H1 (cell line): ENCODE measurements around the gene ETF1. TPM values are rescaled to one million over a fixed set of nuclear protein-coding genes. Genes with fewer than 3 reads are reported as not detected.
A peak's percentile ranks its signal among the peaks of the same experiment; 100 is the strongest.

ENCODE experiments used
- CTCF ChIA-PET: fragments of 300-600 bp; sonication (Branson Sonifier 250); formaldehyde crosslinking; loops from one replicate; lab custom pipeline; 2021; ENCODE audit not compliant: partially characterized antibody; lab: Charles Lee
- POLR2A ChIA-PET: fragments of 300-600 bp; sonication (Branson Sonifier 250); formaldehyde crosslinking; loops from one replicate; lab custom pipeline; 2021; ENCODE audit warnings: inconsistent platforms; ENCODE audit not compliant: partially characterized antibody; lab: Charles Lee
- DNase-seq, 2 experiments: peaks; one replicate each; pipeline versions ENCODE4 v3.0.0 to v3.0.0-alpha.2; 2010 to 2022; ENCODE audit warnings: low spot score in 2 of 2, low read depth in 1 of 2, mixed read lengths in 1 of 2
- FAIRE-seq: peaks from 2 replicates; lab custom pipeline; 2011; peaks lifted over from hg19 to GRCh38; lab: Jason Lieb, UNC
- H2AFZ ChIP-seq: 2 replicates; pipeline ENCODE4 v1.8.1; 2012; ENCODE audit warnings: low read length, inconsistent platforms
- H2AK5ac ChIP-seq: 2 replicates; pipeline ENCODE4 v1.6.1; 2013; ENCODE audit warnings: low read depth, low read length
- H2BK120ac ChIP-seq: replicated peaks from 2 replicates; pipeline ENCODE3; 2013; ENCODE audit warnings: low read depth, low read length, inconsistent platforms
- H2BK12ac ChIP-seq: 2 replicates; pipeline ENCODE4 v1.6.1; 2013; ENCODE audit warnings: low read depth, low read length
- H2BK15ac ChIP-seq: 2 replicates; pipeline ENCODE4 v1.6.1; 2013; ENCODE audit warnings: low read length
- H2BK20ac ChIP-seq: 2 replicates; pipeline ENCODE4 v1.6.1; 2013; ENCODE audit warnings: low read length
- H2BK5ac ChIP-seq: 2 replicates; pipeline ENCODE4 v1.6.1; 2013; ENCODE audit warnings: low read depth, low read length
- H3K14ac ChIP-seq: 2 replicates; pipeline ENCODE4 v1.6.1; 2013; ENCODE audit warnings: inconsistent platforms; ENCODE audit not compliant: insufficient read length
- H3K18ac ChIP-seq: 2 replicates; pipeline ENCODE4 v1.6.1; 2013; ENCODE audit warnings: low read length; ENCODE audit errors: extremely low read depth
- H3K23ac ChIP-seq: 2 replicates; pipeline ENCODE4 v1.6.1; 2013; ENCODE audit warnings: inconsistent platforms; ENCODE audit not compliant: insufficient read length
- H3K23me2 ChIP-seq: 2 replicates; pipeline ENCODE4 v1.6.1; 2013; ENCODE audit warnings: low read depth, low read length
- H3K27ac ChIP-seq: 2 replicates; pipeline ENCODE4 v1.6.1; 2011; ENCODE audit warnings: low read depth, low read length, inconsistent platforms
- H3K27me3 ChIP-seq, 4 experiments: replicated peaks in 1 of 4; 1 replicate in 1 of 4; 2 replicates in 3 of 4; pipeline versions ENCODE4 v1.6.1 to v1.8.1; 2011 to 2013; ENCODE audit warnings: low read length in 3 of 4, mild to moderate bottlenecking in 3 of 4, inconsistent platforms in 2 of 4, mixed read lengths in 2 of 4, moderate library complexity in 1 of 4; ENCODE audit not compliant: control insufficient read depth in 3 of 4, insufficient read depth in 3 of 4; ENCODE audit errors: extremely low read depth in 1 of 4
- H3K36me3 ChIP-seq, 4 experiments: 2 replicates each; pipeline versions ENCODE4 v1.6.1 to v1.8.1; 2011 to 2013; ENCODE audit warnings: mild to moderate bottlenecking in 4 of 4, low read length in 3 of 4, moderate library complexity in 2 of 4, control low read depth in 1 of 4, inconsistent platforms in 1 of 4; ENCODE audit not compliant: insufficient read depth in 4 of 4, control insufficient read depth in 2 of 4
- H3K4ac ChIP-seq: replicated peaks from 2 replicates; pipeline ENCODE3; 2013; ENCODE audit warnings: low read length, low read depth, mixed read lengths, inconsistent platforms; ENCODE audit not compliant: insufficient read length
- H3K4me1 ChIP-seq, 4 experiments: replicated peaks in 1 of 4; 1 replicate in 1 of 4; 2 replicates in 3 of 4; pipeline versions ENCODE4 v1.6.1 to v1.8.1; 2011 to 2013; ENCODE audit warnings: low read length in 3 of 4, inconsistent platforms in 2 of 4, mixed read lengths in 1 of 4; ENCODE audit not compliant: insufficient read depth in 4 of 4, control insufficient read depth in 3 of 4
- H3K4me2 ChIP-seq, 2 experiments: 2 replicates each; pipeline versions ENCODE4 v1.6.1 to v1.8.1; 2011 to 2013; ENCODE audit warnings: low read depth in 2 of 2, low read length in 2 of 2, control low read depth in 1 of 2, inconsistent platforms in 1 of 2, mild to moderate bottlenecking in 1 of 2; ENCODE audit not compliant: insufficient read depth in 1 of 2
- H3K4me3 ChIP-seq, 4 experiments: fragments of 200-600, 300-600 bp in 1 of 4; sonication (generic), shearing (Covaris generic), sonication (Bioruptor Twin) in 1 of 4; 2 replicates each; pipeline versions ENCODE4 v1.5.1 to v1.8.1; 2011 to 2016; ENCODE audit warnings: low read length in 4 of 4, low read depth in 3 of 4, control low read depth in 2 of 4, inconsistent platforms in 2 of 4, mild to moderate bottlenecking in 2 of 4, mixed read lengths in 1 of 4, moderate library complexity in 1 of 4; ENCODE audit not compliant: insufficient read depth in 2 of 4; ENCODE audit errors: extremely low read depth in 1 of 4
- H3K56ac ChIP-seq: replicated peaks from 2 replicates; pipeline ENCODE3; 2013; ENCODE audit warnings: low read depth, mild to moderate bottlenecking, mixed read lengths, low read length, inconsistent platforms; ENCODE audit not compliant: insufficient read length
- H3K79me1 ChIP-seq: 2 replicates; pipeline ENCODE4 v1.6.1; 2013; ENCODE audit warnings: low read depth, low read length, control low read depth
- H3K79me2 ChIP-seq, 2 experiments: 2 replicates each; pipeline versions ENCODE4 v1.6.1 to v1.8.1; 2012 to 2013; ENCODE audit warnings: low read length in 2 of 2, mild to moderate bottlenecking in 2 of 2, inconsistent platforms in 1 of 2; ENCODE audit not compliant: insufficient read depth in 2 of 2, control insufficient read depth in 1 of 2
- H3K9ac ChIP-seq, 4 experiments: replicated peaks in 1 of 4; 1 replicate in 1 of 4; 2 replicates in 3 of 4; pipeline versions ENCODE4 v1.6.1 to v1.8.1; 2011 to 2013; ENCODE audit warnings: low read depth in 3 of 4, low read length in 3 of 4, control low read depth in 2 of 4, mild to moderate bottlenecking in 2 of 4, moderate library complexity in 2 of 4, inconsistent platforms in 1 of 4; ENCODE audit errors: extremely low read depth in 1 of 4
- H3K9me3 ChIP-seq, 2 experiments: 2 replicates each; pipeline versions ENCODE4 v1.6.1 to v1.8.1; 2012 to 2013; ENCODE audit warnings: mild to moderate bottlenecking in 2 of 2, moderate library complexity in 2 of 2, control low read depth in 1 of 2, inconsistent platforms in 1 of 2, low read depth in 1 of 2, low read length in 1 of 2, mixed read lengths in 1 of 2; ENCODE audit not compliant: insufficient read depth in 2 of 2
- H4K20me1 ChIP-seq, 2 experiments: replicated peaks in 1 of 2; 2 replicates each; pipeline versions ENCODE3 to v1.8.1; 2011 to 2013; ENCODE audit warnings: inconsistent platforms in 2 of 2, low read length in 2 of 2, mild to moderate bottlenecking in 1 of 2; ENCODE audit not compliant: insufficient read depth in 2 of 2, control insufficient read depth in 1 of 2
- H4K5ac ChIP-seq: 2 replicates; pipeline ENCODE4 v1.6.1; 2013; ENCODE audit warnings: low read length, low read depth, mixed read lengths, inconsistent platforms; ENCODE audit not compliant: insufficient read length
- H4K8ac ChIP-seq: 2 replicates; pipeline ENCODE4 v1.8.0; 2013; ENCODE audit warnings: mild to moderate bottlenecking, moderate library complexity, low read length, inconsistent platforms; ENCODE audit not compliant: insufficient read depth; ENCODE audit errors: extremely low read depth
- H4K91ac ChIP-seq: replicated peaks from 2 replicates; pipeline ENCODE3; 2013; ENCODE audit warnings: low read length, mixed read lengths, inconsistent platforms; ENCODE audit not compliant: insufficient read length
- NANOG ChIP-seq: IDR thresholded peaks from 2 replicates; pipeline ENCODE4 v1.6.1; 2011; ENCODE audit warnings: low read length, low read depth, mild to moderate bottlenecking, inconsistent platforms; ENCODE audit not compliant: insufficient read depth, poor library complexity, severe bottlenecking
- POLR2AphosphoS5 ChIP-seq: IDR thresholded peaks from 2 replicates; pipeline ENCODE4 v1.6.1; 2011; ENCODE audit warnings: low read depth, low read length
- WGBS, 2 experiments: shearing (Covaris generic) in 1 of 2; methylation state at CpG; one replicate each; pipeline versions ENCODE4 v1.1.6 to v1.1.7; 2013 to 2015; ENCODE audit warnings: low lambda C conversion rate in 2 of 2, mixed read lengths in 2 of 2, inconsistent platforms in 1 of 2, low coverage in 1 of 2, missing lambda C conversion rate in 1 of 2; ENCODE audit not compliant: insufficient replicate concordance in 2 of 2, insufficient coverage in 1 of 2, insufficient read length in 1 of 2; ENCODE audit errors: extremely low coverage in 1 of 2, missing lambda C conversion rate in 1 of 2; 5-methylcytosine and 5-hydroxymethylcytosine counted together
- polyA plus RNA-seq, 7 experiments: library from polyadenylated mRNA; depleted of rRNA in 3 of 7; stranded (reverse) in 5 of 7; unstranded in 2 of 7; fragments of >200 nt in 5 of 7; fragments of 200-250 nt in 2 of 7; gene quantifications; 1 replicate in 5 of 7; 2 replicates in 1 of 7; 4 replicates in 1 of 7; pipeline versions ENCODE4 v1.2.1 to v1.2.3, GENCODE V29; 2011 to 2013; ENCODE audit warnings: missing spikeins in 2 of 7, mixed read lengths in 2 of 7
- total RNA-seq: library from RNA; stranded (reverse); fragmentation: NEBNext Ultra II Directional; extraction: Animal tissue kit (Norgen Biotek cat#: 25700); gene quantifications from 2 replicates; pipeline ENCODE4 v1.2.1, GENCODE V29; 2021

Gene ETF1
- total and polyA plus RNA-seq, 2 of the 8 experiments (the other 6 are each of a cell fraction or from before 2014, with no cell fraction given), result 50.5 to 168 TPM

DNA sequence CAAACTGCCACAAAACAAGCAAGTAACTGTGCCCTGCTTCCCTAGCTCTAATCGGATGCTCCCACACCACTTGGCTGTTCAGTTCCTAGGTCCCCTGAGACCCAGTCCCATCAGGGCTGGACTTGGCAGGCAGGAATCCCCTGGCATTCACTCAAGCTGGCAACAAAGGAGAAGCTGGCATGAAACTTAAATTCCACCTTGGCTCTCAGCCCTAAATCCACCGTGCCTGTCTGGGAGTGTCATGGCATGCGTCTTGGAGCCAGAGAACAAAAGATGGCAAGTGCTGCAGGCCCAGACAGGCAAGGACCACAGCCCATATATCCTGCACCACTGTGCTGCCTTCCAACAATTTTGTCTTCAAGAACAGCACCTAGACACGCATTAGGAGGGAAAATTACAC is 38.2 kb downstream of the ETF1 start:
- TF ChIP-seq NANOG (no peak), POLR2AphosphoS5 (peak; percentile 31; the same call in 1 of the 2 replicates)
- Histone ChIP-seq H2BK12ac (no peak overlapping the region), H2AK5ac (no peak overlapping the region), H3K36me3 (peaks cover 12 to 32% (median 24%) of the 10 kb centered on the region in 4 experiments), H2AFZ (no peak overlapping the region), H3K4me3 (no peak overlapping the region), H3K56ac (no peak overlapping the region), H3K27me3 (no peaks in the 10 kb centered on the region), H3K4ac (no peak overlapping the region), H2BK5ac (no peak overlapping the region), H3K23me2 (no peaks in the 10 kb centered on the region), H3K14ac (no peak overlapping the region), H4K91ac (no peak overlapping the region), H3K9ac (no peak overlapping the region), H3K27ac (no peak overlapping the region), H3K79me1 (no peaks in the 10 kb centered on the region), H3K79me2 (no peaks in the 10 kb centered on the region), H2BK20ac (no peak overlapping the region), H2BK120ac (no peak overlapping the region), H4K5ac (no peak overlapping the region), H4K8ac (no peak overlapping the region), H3K9me3 (no peaks in the 10 kb centered on the region), H2BK15ac (no peak overlapping the region), H3K18ac (no peak overlapping the region), H3K4me1 (no peaks in the 10 kb centered on the region), H3K23ac (no peak overlapping the region), H3K4me2 (no peak overlapping the region), H4K20me1 (peaks cover 3 to 12% of the 10 kb centered on the region in 2 experiments)
- POLR2A ChIA-PET, result interaction anchor here (1.0 to 14.1 kb wide), 19 partner anchors 8 to 829 kb away, joined by 3 to 294 read pairs (median 9); partner anchors contain the start of genes EGR1, ETF1, FAM53C and REEP2
- 90% methylated on average over 4 of the region's 4 CpGs; no CpG with 5 or more reads in 1 of the 2 experiments for WGBS, 2 experiments
- DNase-seq (no peak), FAIRE-seq (no peak)
- CTCF ChIA-PET, result interaction anchor here (1.0 to 15.9 kb wide), 15 partner anchors 9 to 324 kb away, joined by 3 to 532 read pairs (median 11); partner anchors contain the start of gene EGR1
